HCT116 (cell line): ENCODE results near the gene LRRK2.

Experiments used
- EZH2 ChIP-seq: fragments of 200-600 bp; sonication (generic); IDR thresholded peaks from 2 replicates; pipeline ENCODE4 v1.6.1; 2017; ENCODE audit warnings: antibody characterized with exemption, mixed run types
- RAD21 ChIP-seq: IDR thresholded peaks from 2 replicates; pipeline ENCODE4 v1.6.1; 2012; ENCODE audit warnings: low read depth, mild to moderate bottlenecking

DNA sequence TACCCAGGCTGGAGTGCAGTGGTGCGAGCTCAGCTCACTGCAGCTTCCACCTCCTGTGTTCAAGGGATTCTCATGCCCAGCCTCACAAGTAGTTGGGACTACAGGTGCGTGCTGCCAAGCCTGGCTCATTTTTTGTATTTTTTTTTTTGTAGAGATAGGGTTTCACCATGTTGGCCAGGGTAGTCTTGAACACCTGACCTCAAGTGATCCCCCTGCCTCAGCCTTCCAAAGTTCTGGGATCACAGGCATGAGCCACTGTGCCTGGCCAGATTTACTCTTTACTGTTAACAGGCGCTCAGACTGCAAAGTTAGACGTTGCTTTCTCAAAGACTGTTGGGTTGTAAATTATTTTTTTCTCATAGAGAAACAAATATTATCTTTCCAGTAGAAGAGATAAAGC, 46.1 kb upstream of the LRRK2 start:
- TF ChIP-seq RAD21: no peak
- no peak for TF ChIP-seq EZH2
